Measurements from ENCODE around the gene IKBIP.
A peak's percentile ranks its signal among the peaks of the same experiment; 100 is the strongest.

The IKBIP gene, protein sequence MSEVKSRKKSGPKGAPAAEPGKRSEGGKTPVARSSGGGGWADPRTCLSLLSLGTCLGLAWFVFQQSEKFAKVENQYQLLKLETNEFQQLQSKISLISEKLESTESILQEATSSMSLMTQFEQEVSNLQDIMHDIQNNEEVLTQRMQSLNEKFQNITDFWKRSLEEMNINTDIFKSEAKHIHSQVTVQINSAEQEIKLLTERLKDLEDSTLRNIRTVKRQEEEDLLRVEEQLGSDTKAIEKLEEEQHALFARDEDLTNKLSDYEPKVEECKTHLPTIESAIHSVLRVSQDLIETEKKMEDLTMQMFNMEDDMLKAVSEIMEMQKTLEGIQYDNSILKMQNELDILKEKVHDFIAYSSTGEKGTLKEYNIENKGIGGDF

DNA sequence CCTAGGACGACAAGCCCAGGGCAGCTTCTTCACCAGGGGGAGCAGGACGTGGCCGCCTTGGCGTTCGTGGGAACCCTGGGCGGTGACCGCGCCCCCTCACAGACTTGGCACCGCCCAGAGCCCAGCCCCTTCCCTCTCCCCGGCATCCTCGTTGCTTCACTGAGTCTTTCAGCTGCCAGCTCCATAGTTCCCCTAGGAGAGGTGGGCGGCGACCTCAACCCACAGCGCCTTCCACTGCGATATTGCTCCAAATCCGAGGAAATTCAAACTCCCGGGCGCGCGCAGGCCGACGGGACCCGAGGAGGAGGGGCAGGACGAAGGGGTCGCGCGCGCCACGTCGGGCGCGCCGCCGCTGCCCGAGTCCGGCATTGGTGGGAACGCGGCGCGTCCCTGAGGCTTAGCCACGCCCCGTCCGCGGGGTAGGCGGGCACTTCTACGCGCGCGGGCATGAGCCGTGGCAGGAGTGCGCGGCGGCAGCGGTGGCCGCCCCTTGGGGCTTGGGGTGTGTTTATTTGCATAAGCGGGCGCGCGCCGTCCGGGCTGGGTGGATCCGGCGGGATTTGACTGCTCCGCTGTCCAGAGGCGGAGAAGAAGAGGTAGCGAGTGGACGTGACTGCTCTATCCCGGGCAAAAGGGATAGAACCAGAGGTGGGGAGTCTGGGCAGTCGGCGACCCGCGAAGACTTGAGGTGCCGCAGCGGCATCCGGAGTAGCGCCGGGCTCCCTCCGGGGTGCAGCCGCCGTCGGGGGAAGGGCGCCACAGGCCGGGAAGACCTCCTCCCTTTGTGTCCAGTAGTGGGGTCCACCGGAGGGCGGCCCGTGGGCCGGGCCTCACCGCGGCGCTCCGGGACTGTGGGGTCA, at the start of gene IKBIP, which contains the start of gene APAF1:
TSS of gene IKBIP (minus strand) at position 77 of the 860 bp plus-strand sequence. CDS start 87 bp downstream, outside the sequence.
TSS of gene APAF1 (plus strand) at position 579 of the 860 bp plus-strand sequence. CDS start 3,070 bp downstream, outside the sequence.
- TF ChIP-seq, protein P1, sequence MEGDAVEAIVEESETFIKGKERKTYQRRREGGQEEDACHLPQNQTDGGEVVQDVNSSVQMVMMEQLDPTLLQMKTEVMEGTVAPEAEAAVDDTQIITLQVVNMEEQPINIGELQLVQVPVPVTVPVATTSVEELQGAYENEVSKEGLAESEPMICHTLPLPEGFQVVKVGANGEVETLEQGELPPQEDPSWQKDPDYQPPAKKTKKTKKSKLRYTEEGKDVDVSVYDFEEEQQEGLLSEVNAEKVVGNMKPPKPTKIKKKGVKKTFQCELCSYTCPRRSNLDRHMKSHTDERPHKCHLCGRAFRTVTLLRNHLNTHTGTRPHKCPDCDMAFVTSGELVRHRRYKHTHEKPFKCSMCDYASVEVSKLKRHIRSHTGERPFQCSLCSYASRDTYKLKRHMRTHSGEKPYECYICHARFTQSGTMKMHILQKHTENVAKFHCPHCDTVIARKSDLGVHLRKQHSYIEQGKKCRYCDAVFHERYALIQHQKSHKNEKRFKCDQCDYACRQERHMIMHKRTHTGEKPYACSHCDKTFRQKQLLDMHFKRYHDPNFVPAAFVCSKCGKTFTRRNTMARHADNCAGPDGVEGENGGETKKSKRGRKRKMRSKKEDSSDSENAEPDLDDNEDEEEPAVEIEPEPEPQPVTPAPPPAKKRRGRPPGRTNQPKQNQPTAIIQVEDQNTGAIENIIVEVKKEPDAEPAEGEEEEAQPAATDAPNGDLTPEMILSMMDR (IDR thresholded peaks at IDR 0.05; ENCODE audit: low read depth, low read length), result peak; percentile 16
- DNase-seq (ENCODE audit: low read depth, low spot score), result peak; percentile 98
- in situ Hi-C loops (cut with HindIII; ENCODE audit: low sequenced_read_pairs), result no loop called here
- peak within 1 kb of the TSS; percentile 90 for H3K4me3 ChIP-seq (ENCODE audit: low read depth, low read length)

DNA sequence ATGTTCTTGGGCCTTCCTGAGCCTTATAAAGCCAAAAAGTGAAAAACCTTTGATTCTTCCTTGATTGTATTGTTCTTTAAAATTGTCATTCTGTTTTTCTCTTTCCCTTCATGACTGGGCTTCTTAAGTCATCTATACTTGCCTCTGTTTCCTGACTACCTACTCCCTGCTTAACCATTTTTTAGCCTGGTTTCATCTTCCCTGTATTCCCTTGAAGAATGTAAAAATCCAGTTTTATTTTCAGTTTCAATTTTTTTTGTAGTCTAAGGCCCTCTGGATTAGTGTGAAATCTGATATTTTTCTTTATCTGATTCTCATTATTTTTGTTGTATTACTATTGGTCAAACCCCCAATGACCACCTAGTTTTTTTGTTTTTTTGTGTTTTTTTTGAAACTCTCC, 46.8 kb upstream of the IKBIP start:
- no peak for DNase-seq (ENCODE audit: low read depth, low spot score)
- no peak overlapping the region for H3K4me3 ChIP-seq (ENCODE audit: low read depth, low read length)
- TF ChIP-seq, protein P1 (IDR thresholded peaks at IDR 0.05; ENCODE audit: low read depth, low read length), result no peak
- in situ Hi-C loops (cut with HindIII; ENCODE audit: low sequenced_read_pairs), result no loop called here

DNA sequence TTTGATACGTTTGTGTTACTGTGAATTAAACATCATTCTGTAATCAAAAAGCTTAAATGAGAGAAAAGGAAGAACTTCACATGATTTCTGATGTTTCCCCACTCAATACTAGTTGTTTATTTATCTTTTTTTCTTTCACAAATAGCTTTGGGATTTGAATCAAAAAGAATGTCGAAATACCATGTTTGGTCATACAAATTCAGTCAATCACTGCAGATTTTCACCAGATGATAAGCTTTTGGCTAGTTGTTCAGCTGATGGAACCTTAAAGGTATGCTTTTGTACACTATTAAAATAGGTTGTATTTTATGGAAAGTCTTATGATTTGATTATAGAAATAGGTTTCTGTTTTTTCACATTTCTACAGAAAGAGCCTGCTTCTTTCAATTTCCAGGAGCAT, 42.0 kb upstream of the IKBIP start:
- no peak overlapping the region for H3K4me3 ChIP-seq (ENCODE audit: low read depth, low read length)
- no peak for DNase-seq (ENCODE audit: low read depth, low spot score)
- in situ Hi-C loops (cut with HindIII; ENCODE audit: low sequenced_read_pairs), result no loop called here
- TF ChIP-seq, protein P1 (IDR thresholded peaks at IDR 0.05; ENCODE audit: low read depth, low read length), result no peak

DNA sequence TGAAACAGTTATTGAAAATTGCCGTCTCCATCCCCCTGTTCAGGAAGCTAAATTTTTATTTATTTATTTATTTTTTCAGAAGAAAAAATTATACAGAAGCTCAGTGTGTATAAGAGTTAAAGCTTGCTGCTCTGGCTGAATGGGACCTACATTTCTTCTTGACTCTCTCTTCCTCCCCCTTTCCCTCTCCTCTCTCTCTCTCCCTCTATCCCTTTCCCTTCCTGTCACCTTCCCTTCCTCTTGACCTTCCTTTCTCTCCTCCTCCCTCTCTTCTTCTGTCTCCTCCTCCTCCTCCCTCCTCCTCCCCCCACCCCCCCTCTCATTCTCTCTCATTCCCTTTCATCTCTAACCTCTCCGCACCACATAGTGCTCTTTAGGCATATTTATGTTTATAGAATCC, 39.6 kb upstream of the IKBIP start:
- H3K4me3 ChIP-seq (ENCODE audit: low read depth, low read length), result no peak overlapping the region
- in situ Hi-C loops (cut with HindIII; ENCODE audit: low sequenced_read_pairs), result no loop called here

DNA sequence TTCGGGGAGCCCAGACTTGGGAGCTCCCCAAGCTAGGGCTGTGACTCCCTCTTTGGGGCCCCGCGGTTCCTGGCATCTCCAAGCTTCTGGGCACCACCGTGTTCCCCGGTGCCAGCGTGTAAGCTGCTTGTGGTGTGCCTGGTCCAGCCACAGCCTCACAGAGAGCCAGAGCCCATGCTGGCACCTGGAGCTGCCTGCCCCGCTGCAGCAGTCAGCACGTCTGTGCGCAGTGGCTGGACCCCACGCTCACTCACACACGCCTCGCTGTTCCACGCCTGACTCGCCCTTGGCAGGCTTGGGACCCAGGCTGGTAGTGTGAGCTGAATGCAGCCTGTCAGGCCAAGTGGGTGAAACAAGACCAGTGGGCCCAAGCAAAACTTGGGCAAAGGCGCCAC, 35.0 kb upstream of the IKBIP start:
- no peak for DNase-seq (ENCODE audit: low read depth, low spot score)
- in situ Hi-C loops (cut with HindIII; ENCODE audit: low sequenced_read_pairs), result no loop called here
- H3K4me3 ChIP-seq (ENCODE audit: low read depth, low read length), result no peak overlapping the region
- TF ChIP-seq, protein P1 (IDR thresholded peaks at IDR 0.05; ENCODE audit: low read depth, low read length), result no peak

More for the DNA sequence above, 39.6 kb upstream of the IKBIP start:
- TF ChIP-seq, protein P1 (IDR thresholded peaks at IDR 0.05; ENCODE audit: low read depth, low read length), result no peak
- DNase-seq (ENCODE audit: low read depth, low spot score), result no peak

DNA sequence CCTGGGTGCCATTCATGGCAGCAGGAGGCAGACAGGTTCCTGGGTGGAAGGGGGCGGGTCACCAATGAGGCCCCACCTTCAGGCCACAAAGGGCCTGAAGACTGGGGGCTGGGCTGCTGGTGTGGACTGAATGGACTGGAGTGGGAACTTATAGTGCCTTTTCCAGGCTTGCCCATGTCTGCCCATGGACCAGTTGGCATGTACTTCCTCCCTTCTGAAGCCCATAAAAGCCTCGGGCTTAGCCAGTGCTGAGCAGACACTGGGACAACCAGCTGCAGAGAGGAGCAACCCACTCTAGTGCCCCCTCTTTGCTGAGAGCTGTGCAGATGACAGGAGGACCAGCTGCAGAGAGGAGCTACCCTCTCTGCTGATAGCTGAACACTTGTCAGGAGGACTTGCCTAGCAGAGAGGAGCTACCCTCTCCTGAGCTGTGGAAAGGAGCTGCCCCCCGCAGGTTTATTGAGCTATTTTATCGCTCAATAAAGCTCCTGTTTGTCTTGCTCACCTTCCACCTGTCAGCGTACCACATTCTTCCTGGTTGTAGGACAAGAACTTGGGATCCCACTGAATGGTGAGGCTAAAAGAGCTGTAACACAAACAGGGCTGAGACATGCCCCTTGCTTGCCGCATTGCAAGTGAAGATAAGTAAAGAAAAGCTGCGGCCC, 34.5 kb upstream of the IKBIP start:
- no peak overlapping the region for H3K4me3 ChIP-seq (ENCODE audit: low read depth, low read length)
- DNase-seq (ENCODE audit: low read depth, low spot score), result no peak
- in situ Hi-C loops (cut with HindIII; ENCODE audit: low sequenced_read_pairs), result no loop called here
- TF ChIP-seq, protein P1 (IDR thresholded peaks at IDR 0.05; ENCODE audit: low read depth, low read length), result no peak
